Hepatocyte (in vitro differentiated cells): ENCODE results near the gene ZBTB14.

Source experiments
- CTCF ChIP-seq: fragments of 200-600 bp; sonication (generic); IDR thresholded peaks from 2 replicates; pipeline ENCODE4 v1.5.1; 2016; ENCODE audit warnings: antibody characterized with exemption, mild to moderate bottlenecking; ENCODE audit not compliant: poor library complexity
- EZH2 ChIP-seq: fragments of 200-600 bp; sonication (generic); IDR thresholded peaks from 2 replicates; pipeline ENCODE4 v1.6.1; 2016; ENCODE audit warnings: antibody characterized with exemption, mild to moderate bottlenecking, borderline replicate concordance
- EZH2phosphoT487 ChIP-seq: fragments of 200-600 bp; sonication (generic); IDR thresholded peaks from one replicate; pipeline ENCODE4 v1.6.1; 2018; ENCODE audit warnings: antibody characterized with exemption, mild to moderate bottlenecking, low read depth, moderate library complexity; ENCODE audit not compliant: unreplicated experiment, severe bottlenecking

DNA sequence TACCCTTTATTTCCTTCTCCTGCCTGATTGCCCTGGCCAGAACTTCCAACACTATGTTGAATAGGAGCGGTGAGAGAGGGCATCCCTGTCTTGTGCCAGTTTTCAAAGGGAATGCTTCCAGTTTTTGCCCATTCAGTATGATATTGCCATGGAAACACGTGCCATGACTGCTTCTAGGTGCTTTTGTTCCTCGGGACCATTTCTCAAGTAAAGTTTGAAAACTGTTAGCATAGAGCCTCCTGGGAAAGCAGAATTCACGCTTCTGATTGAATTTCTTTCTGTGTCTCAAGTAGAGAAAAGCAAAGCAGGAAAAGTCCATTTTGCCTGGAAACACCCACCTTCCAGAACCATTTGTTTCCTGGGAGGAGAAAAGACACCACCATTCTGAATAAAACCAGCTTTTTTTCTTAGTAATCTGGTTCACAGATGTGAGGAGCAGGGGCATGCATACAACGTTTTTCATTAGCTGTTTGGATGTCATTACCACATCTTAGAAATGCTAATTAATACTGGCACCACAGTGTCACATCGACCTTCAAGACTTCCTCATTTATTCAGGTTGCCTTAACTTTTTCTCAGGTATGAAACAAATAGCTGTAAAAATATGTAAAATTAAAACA is 39.0 kb upstream of the ZBTB14 start:
- no peak for TF ChIP-seq CTCF
- TF ChIP-seq EZH2: no peak
- TF ChIP-seq EZH2phosphoT487: no peak
